SK-N-SH (cell line): Measurements from ENCODE around the gene CRAT. TPM values are rescaled to one million over a fixed set of nuclear protein-coding genes. Genes with fewer than 3 reads are reported as not detected.

ENCODE experiments used
- CTCF ChIA-PET: fragments of 300-600, 350-600 bp; formaldehyde crosslinking; extraction: SDS; loops from one replicate; lab custom pipeline; 2021; lab: Yijun Ruan, JAX
- POLR2A ChIA-PET: fragments of 350-600 bp; sonication (Branson Sonifier 250); formaldehyde crosslinking; extraction: SDS; loops from one replicate; lab custom pipeline; 2020; ENCODE audit warnings: antibody characterized with exemption, inconsistent platforms; lab: Yijun Ruan, JAX
- DNase-seq: peaks from one replicate; pipeline ENCODE4 v3.0.0; 2012
- H2AFZ ChIP-seq: fragments of 200-600 bp; sonication (generic); 2 replicates; pipeline ENCODE4 v1.8.1; 2016; ENCODE audit warnings: antibody characterized with exemption, mild to moderate bottlenecking, low read depth
- H3F3A ChIP-seq: fragments of 200-600 bp; sonication (generic); replicated peaks from 2 replicates; pipeline ENCODE3; 2016; ENCODE audit warnings: antibody characterized with exemption, mild to moderate bottlenecking; ENCODE audit not compliant: insufficient read depth
- H3K27ac ChIP-seq, 2 experiments: fragments of 200-500 bp in 1 of 2; fragments of 200-600 bp in 1 of 2; sonication (Bioruptor generic) in 1 of 2; sonication (generic), shearing (Covaris generic) in 1 of 2; 2 replicates each; pipeline versions ENCODE4 v1.5.1 to v1.6.1; 2014 to 2016; ENCODE audit warnings: low read depth in 2 of 2, inconsistent platforms in 1 of 2, low read length in 1 of 2, mild to moderate bottlenecking in 1 of 2, mixed read lengths in 1 of 2
- H3K27me3 ChIP-seq: fragments of 200-600 bp; sonication (generic), shearing (Covaris generic); 2 replicates; pipeline ENCODE4 v1.6.1; 2016; ENCODE audit warnings: mixed run types; ENCODE audit not compliant: insufficient read depth
- H3K36me3 ChIP-seq, 2 experiments: fragments of 200-500 bp in 1 of 2; fragments of 200-600 bp in 1 of 2; sonication (Bioruptor generic) in 1 of 2; sonication (generic) in 1 of 2; replicated peaks in 1 of 2; 2 replicates each; pipeline versions ENCODE3 to v1.5.1; 2014 to 2016; ENCODE audit warnings: low read length in 1 of 2, mild to moderate bottlenecking in 1 of 2; ENCODE audit not compliant: insufficient read depth in 2 of 2, control insufficient read depth in 1 of 2
- H3K4me1 ChIP-seq, 2 experiments: fragments of 200-500 bp in 1 of 2; fragments of 200-600 bp in 1 of 2; sonication (Bioruptor generic) in 1 of 2; sonication (generic), shearing (Covaris generic) in 1 of 2; 2 replicates each; pipeline versions ENCODE4 v1.5.1 to v1.6.1; 2014 to 2016; ENCODE audit warnings: low read depth in 1 of 2, low read length in 1 of 2, mixed run types in 1 of 2; ENCODE audit not compliant: insufficient read depth in 2 of 2, control insufficient read depth in 1 of 2
- H3K4me2 ChIP-seq: fragments of 200-600 bp; sonication (generic), shearing (Covaris generic); 2 replicates; pipeline ENCODE4 v1.6.1; 2017; ENCODE audit warnings: mixed run types
- H3K4me3 ChIP-seq, 2 experiments: fragments of 200-500 bp in 1 of 2; fragments of 200-600 bp in 1 of 2; sonication (Bioruptor generic) in 1 of 2; sonication (generic), shearing (Covaris generic) in 1 of 2; 2 replicates each; pipeline versions ENCODE4 v1.5.1 to v1.8.1; 2014 to 2016; ENCODE audit warnings: low read depth in 2 of 2, inconsistent platforms in 1 of 2, low read length in 1 of 2, mild to moderate bottlenecking in 1 of 2, mixed read lengths in 1 of 2, moderate library complexity in 1 of 2
- H3K79me2 ChIP-seq: fragments of 200-600 bp; sonication (generic); 2 replicates; pipeline ENCODE4 v1.8.1; 2017; ENCODE audit warnings: mild to moderate bottlenecking; ENCODE audit not compliant: insufficient read depth
- H3K9ac ChIP-seq: fragments of 200-600 bp; sonication (generic); 2 replicates; pipeline ENCODE4 v1.6.1; 2017; ENCODE audit warnings: mixed run types
- H3K9me2 ChIP-seq: fragments of 200-600 bp; sonication (generic); 2 replicates; pipeline ENCODE4 v1.6.1; 2017; ENCODE audit warnings: mixed run types
- H3K9me3 ChIP-seq: fragments of 200-600 bp; sonication (generic); 2 replicates; pipeline ENCODE4 v1.6.1; 2017; ENCODE audit warnings: mixed run types, mild to moderate bottlenecking, moderate library complexity
- H4K20me1 ChIP-seq: fragments of 200-600 bp; sonication (generic); 2 replicates; pipeline ENCODE4 v1.6.1; 2017; ENCODE audit warnings: mild to moderate bottlenecking, mixed run types; ENCODE audit not compliant: insufficient read depth
- CTCF ChIP-seq: fragments of 200-600 bp; sonication (generic); IDR thresholded peaks from 2 replicates; pipeline ENCODE4 v1.6.1; 2017; ENCODE audit warnings: antibody characterized with exemption, mild to moderate bottlenecking, moderate library complexity
- EP300 ChIP-seq, 2 experiments: IDR thresholded peaks; 2 replicates each; pipeline versions ENCODE4 v1.4.0 to v1.6.1; 2012; ENCODE audit warnings: borderline replicate concordance in 1 of 2, low read depth in 1 of 2, low read length in 1 of 2
- EZH2phosphoT487 ChIP-seq: fragments of 200-600 bp; sonication (generic); IDR thresholded peaks from 2 replicates; pipeline ENCODE4 v1.6.1; 2017; ENCODE audit warnings: low read depth, mixed run types, mild to moderate bottlenecking, antibody characterized with exemption, moderate library complexity, borderline replicate concordance
- FOSL2 ChIP-seq: IDR thresholded peaks from 2 replicates; pipeline ENCODE4 v1.4.0; 2012; ENCODE audit warnings: low read depth, mild to moderate bottlenecking, moderate library complexity, borderline replicate concordance
- FOXJ3 ChIP-seq: sonication (generic); formaldehyde crosslinking; IDR thresholded peaks from 2 replicates; pipeline ENCODE4 v1.5.1; 2020; ENCODE audit warnings: mild to moderate bottlenecking, missing genetic modification reagents
- FOXM1 ChIP-seq: IDR thresholded peaks from 2 replicates; pipeline ENCODE4 v1.4.0; 2012; ENCODE audit warnings: low read depth, mild to moderate bottlenecking
- GATA2 ChIP-seq: sonication (generic); formaldehyde crosslinking; IDR thresholded peaks from 2 replicates; pipeline ENCODE4 v1.5.0; 2020; ENCODE audit warnings: mild to moderate bottlenecking, missing genetic modification reagents
- MAX ChIP-seq: IDR thresholded peaks from 2 replicates; pipeline ENCODE4 v1.4.0; 2012; ENCODE audit warnings: low read depth
- NFIC ChIP-seq: IDR thresholded peaks from 2 replicates; pipeline ENCODE4 v1.4.0; 2012; ENCODE audit warnings: borderline replicate concordance
- NRF1 ChIP-seq: IDR thresholded peaks from 2 replicates; pipeline ENCODE4 v1.6.1; 2012; ENCODE audit warnings: low read depth, mild to moderate bottlenecking, low read length
- POLR2AphosphoS5 ChIP-seq: IDR thresholded peaks from 2 replicates; pipeline ENCODE4 v1.6.1; 2012; ENCODE audit warnings: low read depth, low read length
- RCOR1 ChIP-seq: fragments of 150-350 bp; IDR thresholded peaks from 2 replicates; pipeline ENCODE4 v1.6.1; 2017; ENCODE audit warnings: antibody characterized with exemption, low read length
- RFX5 ChIP-seq: IDR thresholded peaks from 2 replicates; pipeline ENCODE4 v1.6.1; 2012; ENCODE audit warnings: mild to moderate bottlenecking, improper control_type of control experiment, low read length
- RXRA ChIP-seq: IDR thresholded peaks from 2 replicates; pipeline ENCODE4 v1.4.0; 2012; ENCODE audit warnings: low read depth, mild to moderate bottlenecking, borderline replicate concordance
- SIN3A ChIP-seq: IDR thresholded peaks from 2 replicates; pipeline ENCODE4 v1.6.1; 2012; ENCODE audit warnings: low read depth, mild to moderate bottlenecking, low read length, moderate library complexity, borderline replicate concordance
- TCF12 ChIP-seq: IDR thresholded peaks from 2 replicates; pipeline ENCODE4 v1.4.0; 2012
- USF2 ChIP-seq: fragments of 150-350 bp; IDR thresholded peaks from 2 replicates; pipeline ENCODE4 v1.6.1; 2017; ENCODE audit warnings: antibody characterized with exemption, low read length, low read depth, borderline replicate concordance
- YY1 ChIP-seq: IDR thresholded peaks from 2 replicates; pipeline ENCODE4 v1.4.0; 2012; ENCODE audit warnings: low read depth, mild to moderate bottlenecking
- whole genome bisulfite sequencing: methylation state at CpG from one replicate; pipeline ENCODE4 v1.1.6; 2017; ENCODE audit warnings: low lambda C conversion rate; 5-methylcytosine and 5-hydroxymethylcytosine counted together
- polyA plus RNA-seq, 3 experiments: library from polyadenylated mRNA; depleted of rRNA; stranded (reverse); fragments of >200 nt; gene quantifications; 2 replicates each; pipeline ENCODE4 v1.2.3, GENCODE V29; 2012

The CRAT gene
- polyA plus RNA-seq, 1 of the 3 experiments (the other 2 are of a cell fraction): 44.5 TPM

- TF ChIP-seq FOXJ3 (no peak), RFX5 (no peak), SIN3A (no peak), EZH2phosphoT487 (no peak)
- TF ChIP-seq, all 33 proteins: peak for 0
Measured at GRCh38 chr9:129136446-129137035, 25.9 kb upstream of the CRAT start (continued).

- H3F3A ChIP-seq: peaks cover 17% of the 10 kb centered on the region
- H3K9ac ChIP-seq: no peak overlapping the region
- POLR2A ChIA-PET: no interaction called here
- no peak overlapping the region for H3K27ac ChIP-seq
- peaks cover 19 to 29% of the 10 kb centered on the region in 2 experiments for H3K36me3 ChIP-seq
- H4K20me1 ChIP-seq: no peaks in the 10 kb centered on the region
- H3K4me1 ChIP-seq: peaks cover 13 to 20% of the 10 kb centered on the region in 2 experiments; a peak in 3 of 4 replicates
- no peak overlapping the region for H3K4me3 ChIP-seq
- no peak overlapping the region for H2AFZ ChIP-seq
- no peak for DNase-seq
- CTCF ChIA-PET: interaction anchor here (1.0 to 7.8 kb wide), 4 partner anchors 10 to 505 kb away, joined by 3 to 120 read pairs (median 10); partner anchors contain the start of genes C9orf50 and NTMT1
- no peaks in the 10 kb centered on the region for H3K27me3 ChIP-seq
- no peaks in the 10 kb centered on the region for H3K9me2 ChIP-seq
- WGBS: 83% methylated on average over 6 of the region's 6 CpGs
- H3K9me3 ChIP-seq: no peaks in the 10 kb centered on the region
- no peak for TF ChIP-seq RXRA
- H3K4me2 ChIP-seq: no peak overlapping the region
- no peaks in the 10 kb centered on the region for H3K79me2 ChIP-seq
Measured at GRCh38 chr9:129135476-129135875, 24.9 kb upstream of the CRAT start.

- 100% methylated on average over 2 of the region's 4 CpGs for whole genome bisulfite sequencing
- POLR2A ChIA-PET: no interaction called here
- CTCF ChIA-PET: interaction anchor here (0.6 to 16.0 kb wide), 10 partner anchors 8 to 508 kb away, joined by 3 to 211 read pairs (median 7); partner anchors contain the start of genes C9orf50 and NTMT1
Measured at GRCh38 chr9:129133082-129133481, 22.5 kb upstream of the CRAT start.

More at GRCh38 chr9:129133082-129133481, 22.5 kb upstream of the CRAT start:
- DNase-seq: no peak
- no peak overlapping the region for H3K4me2 ChIP-seq
- no peak overlapping the region for H3K9ac ChIP-seq
- H3F3A ChIP-seq: peaks cover 4% of the 10 kb centered on the region
- H3K4me1 ChIP-seq: peaks cover 0 to under 1% of the 10 kb centered on the region in 2 experiments; a peak in 1 of 4 replicates
- H3K36me3 ChIP-seq: peaks cover 19 to 34% of the 10 kb centered on the region in 2 experiments
- no peaks in the 10 kb centered on the region for H3K27me3 ChIP-seq
- no peak overlapping the region for H3K27ac ChIP-seq
- no peaks in the 10 kb centered on the region for H3K79me2 ChIP-seq
- no peaks in the 10 kb centered on the region for H4K20me1 ChIP-seq
- no peak overlapping the region for H2AFZ ChIP-seq
- TF ChIP-seq RCOR1: no peak
- no peak for TF ChIP-seq TCF12
- no peak for TF ChIP-seq RFX5
- no peak for TF ChIP-seq FOXM1
- no peak for TF ChIP-seq EP300 (IDR thresholded peaks at IDR 0.05; ENCODE audit: borderline replicate concordance in 1 of 2, low read depth in 1 of 2, low read length in 1 of 2)
- no peak for TF ChIP-seq YY1
- no peak for TF ChIP-seq NFIC
- no peak for TF ChIP-seq POLR2AphosphoS5
- no peak for TF ChIP-seq MAX
- TF ChIP-seq FOSL2: no peak
- no peak for TF ChIP-seq CTCF
- no peak for TF ChIP-seq USF2
- no peak for TF ChIP-seq NRF1
- no peak for TF ChIP-seq FOXJ3
- no peak for TF ChIP-seq GATA2 (CRISPR knock-in tag)
- no peak overlapping the region for H3K4me3 ChIP-seq
- H3K9me2 ChIP-seq: no peaks in the 10 kb centered on the region
- H3K9me3 ChIP-seq: no peaks in the 10 kb centered on the region
